HL-60 (cell line): ENCODE measurements around the gene DSC3.

ENCODE experiments used
- GABPA ChIP-seq: IDR thresholded peaks from 2 replicates; pipeline ENCODE4 v1.6.1; 2012; ENCODE audit warnings: low read depth
- POLR2AphosphoS5 ChIP-seq: IDR thresholded peaks from 2 replicates; pipeline ENCODE4 v1.6.1; 2012; ENCODE audit warnings: low read depth
- REST ChIP-seq: IDR thresholded peaks from 2 replicates; pipeline ENCODE4 v1.6.1; 2012; ENCODE audit warnings: low read depth; ENCODE audit not compliant: insufficient replicate concordance
- TF ChIP-seq, protein P1 (sequence below): IDR thresholded peaks from one replicate; pipeline ENCODE4 v1.5.1; 2011; ENCODE audit warnings: low read length, control low read depth, inconsistent platforms; ENCODE audit not compliant: insufficient read depth

DNA sequence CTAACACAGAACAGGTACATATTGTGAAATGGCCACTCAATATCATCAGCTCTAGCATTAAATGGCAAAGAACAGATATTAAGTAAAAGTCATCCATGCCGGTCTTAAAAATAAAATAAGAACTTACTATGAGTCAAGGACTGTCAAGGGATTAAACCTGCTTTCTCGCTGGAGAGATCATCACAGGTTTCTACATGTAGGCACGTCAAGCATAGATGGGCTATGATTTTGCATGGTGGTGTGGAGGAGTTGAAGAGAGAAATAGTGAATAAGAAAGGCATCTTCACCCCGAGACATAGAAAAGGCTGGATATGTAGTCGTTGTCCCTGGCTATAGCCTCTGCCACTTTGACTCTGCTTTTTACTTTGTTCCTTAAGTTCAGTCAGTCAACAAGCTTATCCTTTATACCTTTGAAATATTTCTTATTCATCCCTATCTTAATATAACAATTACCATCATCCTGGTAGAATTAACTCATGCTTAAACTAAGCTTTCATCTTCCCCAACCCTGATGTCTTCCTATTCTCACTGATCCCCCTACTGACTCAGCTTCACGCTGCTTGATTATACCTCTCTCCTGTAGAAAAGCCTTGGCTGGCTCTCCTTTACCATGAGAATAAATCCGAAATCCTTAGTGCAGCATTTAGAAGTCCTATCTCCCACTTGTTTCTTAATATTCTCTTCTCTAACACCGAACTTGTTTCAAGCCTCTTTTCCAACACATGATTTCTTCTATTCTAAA, 42.5 kb downstream of the DSC3 start:
- TF ChIP-seq, protein P1, sequence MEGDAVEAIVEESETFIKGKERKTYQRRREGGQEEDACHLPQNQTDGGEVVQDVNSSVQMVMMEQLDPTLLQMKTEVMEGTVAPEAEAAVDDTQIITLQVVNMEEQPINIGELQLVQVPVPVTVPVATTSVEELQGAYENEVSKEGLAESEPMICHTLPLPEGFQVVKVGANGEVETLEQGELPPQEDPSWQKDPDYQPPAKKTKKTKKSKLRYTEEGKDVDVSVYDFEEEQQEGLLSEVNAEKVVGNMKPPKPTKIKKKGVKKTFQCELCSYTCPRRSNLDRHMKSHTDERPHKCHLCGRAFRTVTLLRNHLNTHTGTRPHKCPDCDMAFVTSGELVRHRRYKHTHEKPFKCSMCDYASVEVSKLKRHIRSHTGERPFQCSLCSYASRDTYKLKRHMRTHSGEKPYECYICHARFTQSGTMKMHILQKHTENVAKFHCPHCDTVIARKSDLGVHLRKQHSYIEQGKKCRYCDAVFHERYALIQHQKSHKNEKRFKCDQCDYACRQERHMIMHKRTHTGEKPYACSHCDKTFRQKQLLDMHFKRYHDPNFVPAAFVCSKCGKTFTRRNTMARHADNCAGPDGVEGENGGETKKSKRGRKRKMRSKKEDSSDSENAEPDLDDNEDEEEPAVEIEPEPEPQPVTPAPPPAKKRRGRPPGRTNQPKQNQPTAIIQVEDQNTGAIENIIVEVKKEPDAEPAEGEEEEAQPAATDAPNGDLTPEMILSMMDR = no peak
- TF ChIP-seq POLR2AphosphoS5 (no peak), GABPA (no peak), REST (no peak)
